ENCODE data around the gene B3GAT3. TPM values are rescaled to one million over a fixed set of nuclear protein-coding genes. Genes with fewer than 3 reads are reported as not detected.
"Not testable (repeated sequence)": the region's sequence is repeated elsewhere in the genome, so short reads cannot be mapped to it uniquely, and the experiment has no call there.

B3GAT3 gene
- total RNA-seq, 1 donor = 30.8 TPM

DNA sequence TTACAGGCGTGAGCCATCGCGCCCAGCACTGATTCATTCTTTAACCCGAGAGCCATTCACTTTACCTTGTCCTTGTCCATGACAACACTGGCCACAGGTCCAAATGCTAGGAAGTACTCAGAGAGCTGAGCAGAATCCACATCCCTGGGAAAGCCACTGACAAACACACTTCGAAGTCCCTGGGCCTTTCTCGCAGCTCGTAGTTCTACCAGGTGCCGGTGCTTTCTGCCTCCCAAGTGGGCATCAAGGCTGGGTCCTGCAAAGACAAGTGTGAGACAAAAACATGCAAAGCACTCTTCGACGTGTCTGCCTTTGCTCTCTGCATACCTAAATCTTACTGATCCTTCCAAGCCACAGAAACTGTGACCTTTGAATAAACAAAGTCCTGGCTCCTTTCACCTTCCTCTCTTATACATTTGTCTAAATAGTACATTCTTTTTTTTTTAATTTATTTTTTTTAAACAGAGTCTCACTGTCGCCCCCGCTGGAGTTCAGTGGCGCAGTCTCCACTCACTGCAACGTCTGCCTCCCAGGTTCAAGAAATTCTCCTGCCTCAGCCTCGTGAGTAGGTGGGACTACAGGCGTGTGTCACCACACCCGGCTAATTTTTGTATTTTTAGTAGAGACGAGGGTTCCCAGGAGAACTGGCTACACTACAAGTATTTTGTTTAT lies 32.7 kb downstream of the B3GAT3 start:
- peak; percentile 18 for DNase-seq (ENCODE audit: insufficient read length, low spot score, missing footprints)
- Histone ChIP-seq H3K4me2 (ENCODE audit: insufficient read depth, low read length) (no peak overlapping the region), H3K27ac (ENCODE audit: low read depth, low read length) (no peak overlapping the region), H2AFZ (ENCODE audit: low read length) (no peak overlapping the region), H3K4me3 (ENCODE audit: insufficient read depth, low read length) (no peak overlapping the region), H3K79me2 (ENCODE audit: insufficient read depth, low read length) (peaks cover 24% of the 10 kb centered on the region), H3K9me3 (ENCODE audit: low read depth, low read length) (no peaks in the 10 kb centered on the region), H4K20me1 (ENCODE audit: insufficient read depth, low read length) (peaks cover 3% of the 10 kb centered on the region), H3K4me1 (ENCODE audit: insufficient read depth, low read length) (peaks cover 27% of the 10 kb centered on the region), H3K27me3 (ENCODE audit: insufficient read depth, low read length) (no peaks in the 10 kb centered on the region), H3K36me3 (ENCODE audit: insufficient read depth, low read length) (peaks cover 27% of the 10 kb centered on the region)
- TF ChIP-seq, protein P1, sequence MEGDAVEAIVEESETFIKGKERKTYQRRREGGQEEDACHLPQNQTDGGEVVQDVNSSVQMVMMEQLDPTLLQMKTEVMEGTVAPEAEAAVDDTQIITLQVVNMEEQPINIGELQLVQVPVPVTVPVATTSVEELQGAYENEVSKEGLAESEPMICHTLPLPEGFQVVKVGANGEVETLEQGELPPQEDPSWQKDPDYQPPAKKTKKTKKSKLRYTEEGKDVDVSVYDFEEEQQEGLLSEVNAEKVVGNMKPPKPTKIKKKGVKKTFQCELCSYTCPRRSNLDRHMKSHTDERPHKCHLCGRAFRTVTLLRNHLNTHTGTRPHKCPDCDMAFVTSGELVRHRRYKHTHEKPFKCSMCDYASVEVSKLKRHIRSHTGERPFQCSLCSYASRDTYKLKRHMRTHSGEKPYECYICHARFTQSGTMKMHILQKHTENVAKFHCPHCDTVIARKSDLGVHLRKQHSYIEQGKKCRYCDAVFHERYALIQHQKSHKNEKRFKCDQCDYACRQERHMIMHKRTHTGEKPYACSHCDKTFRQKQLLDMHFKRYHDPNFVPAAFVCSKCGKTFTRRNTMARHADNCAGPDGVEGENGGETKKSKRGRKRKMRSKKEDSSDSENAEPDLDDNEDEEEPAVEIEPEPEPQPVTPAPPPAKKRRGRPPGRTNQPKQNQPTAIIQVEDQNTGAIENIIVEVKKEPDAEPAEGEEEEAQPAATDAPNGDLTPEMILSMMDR (IDR thresholded peaks at IDR 0.05; ENCODE audit: extremely low read depth, low read depth, low read length) = peak; percentile 50

GRCh38 chr11:62585356-62585755 lies 36.4 kb downstream of the B3GAT3 start:
- H3K79me2 ChIP-seq (ENCODE audit: insufficient read depth, low read length) = peaks cover 17% of the 10 kb centered on the region

DNA sequence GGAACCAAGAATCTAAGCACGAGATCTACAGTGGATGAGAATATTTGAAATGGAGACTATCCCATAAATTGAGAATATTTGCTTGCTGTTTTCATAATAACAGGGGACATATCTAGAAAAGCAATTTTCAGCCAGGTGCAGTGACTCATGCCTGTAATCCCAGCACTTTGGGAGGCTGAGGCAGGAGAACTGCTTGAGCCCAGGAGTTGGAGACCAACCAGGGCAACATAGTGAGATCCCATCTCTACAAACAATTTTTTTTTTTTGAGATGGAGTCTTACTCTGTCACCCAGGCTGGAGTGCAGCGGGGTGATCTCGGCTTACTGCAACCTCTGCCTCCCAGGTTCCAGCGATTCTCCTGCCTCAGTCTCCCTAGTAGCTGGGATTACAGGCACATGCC lies 40.1 kb downstream of the B3GAT3 start:
- H2AFZ ChIP-seq (ENCODE audit: low read length); H3K4me2 ChIP-seq (ENCODE audit: insufficient read depth, low read length); DNase-seq (ENCODE audit: insufficient read length, low spot score, missing footprints); H3K4me3 ChIP-seq (ENCODE audit: insufficient read depth, low read length); H4K20me1 ChIP-seq (ENCODE audit: insufficient read depth, low read length); H3K9me3 ChIP-seq (ENCODE audit: low read depth, low read length); H3K27ac ChIP-seq (ENCODE audit: low read depth, low read length); H3K79me2 ChIP-seq (ENCODE audit: insufficient read depth, low read length); H3K27me3 ChIP-seq (ENCODE audit: insufficient read depth, low read length); H3K4me1 ChIP-seq (ENCODE audit: insufficient read depth, low read length): not testable (repeated sequence)
- peaks cover 28% of the 10 kb centered on the region for H3K36me3 ChIP-seq (ENCODE audit: insufficient read depth, low read length)

More at GRCh38 chr11:62585356-62585755, 36.4 kb downstream of the B3GAT3 start:
- not testable (repeated sequence) for H3K27me3 ChIP-seq (ENCODE audit: insufficient read depth, low read length); H3K4me2 ChIP-seq (ENCODE audit: insufficient read depth, low read length); DNase-seq (ENCODE audit: insufficient read length, low spot score, missing footprints); H2AFZ ChIP-seq (ENCODE audit: low read length); H3K9me3 ChIP-seq (ENCODE audit: low read depth, low read length); H3K4me3 ChIP-seq (ENCODE audit: insufficient read depth, low read length); H4K20me1 ChIP-seq (ENCODE audit: insufficient read depth, low read length); H3K27ac ChIP-seq (ENCODE audit: low read depth, low read length)
- Histone ChIP-seq H3K4me1 (ENCODE audit: insufficient read depth, low read length) (peaks cover 12% of the 10 kb centered on the region), H3K36me3 (ENCODE audit: insufficient read depth, low read length) (peaks cover 30% of the 10 kb centered on the region)

GRCh38 chr11:62580959-62581715 lies 40.6 kb downstream of the B3GAT3 start:
- TF ChIP-seq, protein P1 (IDR thresholded peaks at IDR 0.05; ENCODE audit: extremely low read depth, low read depth, low read length) = no peak
- H3K27ac ChIP-seq (ENCODE audit: low read depth, low read length) = no peak overlapping the region
- no peaks in the 10 kb centered on the region for H4K20me1 ChIP-seq (ENCODE audit: insufficient read depth, low read length)
- H3K9me3 ChIP-seq (ENCODE audit: low read depth, low read length) = no peaks in the 10 kb centered on the region
- H3K36me3 ChIP-seq (ENCODE audit: insufficient read depth, low read length) = peaks cover 28% of the 10 kb centered on the region
- no peak overlapping the region for H3K4me3 ChIP-seq (ENCODE audit: insufficient read depth, low read length)
- H3K4me1 ChIP-seq (ENCODE audit: insufficient read depth, low read length) = peaks cover 2% of the 10 kb centered on the region
- H3K27me3 ChIP-seq (ENCODE audit: insufficient read depth, low read length) = no peaks in the 10 kb centered on the region
- peak; percentile 34 for DNase-seq (ENCODE audit: insufficient read length, low spot score, missing footprints)
- H3K4me2 ChIP-seq (ENCODE audit: insufficient read depth, low read length) = no peak overlapping the region
- H3K79me2 ChIP-seq (ENCODE audit: insufficient read depth, low read length) = peaks cover 2% of the 10 kb centered on the region
- no peak overlapping the region for H2AFZ ChIP-seq (ENCODE audit: low read length)

- no peaks in the 10 kb centered on the region for H3K27me3 ChIP-seq (ENCODE audit: insufficient read depth, low read length)
- H3K79me2 ChIP-seq (ENCODE audit: insufficient read depth, low read length) = peaks cover 19% of the 10 kb centered on the region
- no peak overlapping the region for H3K27ac ChIP-seq (ENCODE audit: low read depth, low read length)
- H2AFZ ChIP-seq (ENCODE audit: low read length) = no peak overlapping the region
- no peak overlapping the region for H3K4me2 ChIP-seq (ENCODE audit: insufficient read depth, low read length)
- peaks cover 14% of the 10 kb centered on the region for H3K4me1 ChIP-seq (ENCODE audit: insufficient read depth, low read length)
- peak; percentile 25 for DNase-seq (ENCODE audit: insufficient read length, low spot score, missing footprints)
- TF ChIP-seq, protein P1 (IDR thresholded peaks at IDR 0.05; ENCODE audit: extremely low read depth, low read depth, low read length) = no peak
- no peaks in the 10 kb centered on the region for H3K9me3 ChIP-seq (ENCODE audit: low read depth, low read length)
- H4K20me1 ChIP-seq (ENCODE audit: insufficient read depth, low read length) = no peaks in the 10 kb centered on the region
- H3K4me3 ChIP-seq (ENCODE audit: insufficient read depth, low read length) = no peak overlapping the region
- peaks cover 30% of the 10 kb centered on the region for H3K36me3 ChIP-seq (ENCODE audit: insufficient read depth, low read length)
These were observed 42.5 kb downstream of the B3GAT3 start for GRCh38 chr11:62579252-62579651.

Data from osteoblast (primary cell).